Activated T-helper 1 cell treated with anti-CD3 and anti-CD28 coated beads, Interleukin-12 subunit alpha, Interleukin-12 subunit beta, Interleukin-2, Interleukin-4 antibody, amounts not matched to agents 30 ng/mL and 10 ng/mL and 1 ng/mL, durations not matched to agents 14 hours and 24 hours and 36 hours (primary cell): ENCODE measurements around the gene PDXK. TPM values are rescaled to one million over a fixed set of nuclear protein-coding genes. Genes with fewer than 3 reads are reported as not detected.

Source experiments
- DNase-seq: peaks from one replicate; pipeline ENCODE4 v3.0.0; 2021; ENCODE audit warnings: low spot score
- H3K27ac Mint-ChIP-seq: one replicate; pipeline ENCODE4 v1.8.0; 2021; ENCODE audit warnings: mild to moderate bottlenecking, mixed read lengths
- H3K27me3 Mint-ChIP-seq: one replicate; pipeline ENCODE4 v1.8.0; 2022; ENCODE audit warnings: mild to moderate bottlenecking, moderate library complexity, mixed read lengths; ENCODE audit not compliant: insufficient read depth
- H3K36me3 Mint-ChIP-seq: one replicate; pipeline ENCODE4 v1.8.0; 2021; ENCODE audit warnings: low read depth, mixed read lengths
- H3K4me1 Mint-ChIP-seq: one replicate; pipeline ENCODE4 v1.8.0; 2021; ENCODE audit warnings: low read depth, mixed read lengths
- H3K4me3 Mint-ChIP-seq: one replicate; pipeline ENCODE4 v1.8.0; 2021; ENCODE audit warnings: mild to moderate bottlenecking, moderate library complexity, mixed read lengths
- H3K9me3 Mint-ChIP-seq: one replicate; pipeline ENCODE4 v1.8.0; 2021; ENCODE audit warnings: mixed read lengths
- intact Hi-C: fragments of 100-400 bp; cut with micrococcal nuclease; formaldehyde crosslinking; loops from one replicate; pipeline ENCODE4 v1.15.1; 2024
- total RNA-seq: library from RNA; stranded (reverse); gene quantifications from 2 replicates; pipeline ENCODE4 v1.2.3, GENCODE V29; 2022

Gene PDXK
- total RNA-seq, 1 donor from 2014 or later: 123 TPM

GRCh38 chr21:43769325-43769958 is 50.5 kb downstream of the PDXK start:
- H3K4me1 Mint-ChIP-seq: peaks cover 14% of the 10 kb centered on the region
- DNase-seq: no peak
- intact Hi-C loops: no loop called here
- no peaks in the 10 kb centered on the region for H3K27me3 Mint-ChIP-seq
- H3K9me3 Mint-ChIP-seq: peaks cover 7% of the 10 kb centered on the region
- peaks cover 24% of the 10 kb centered on the region for H3K36me3 Mint-ChIP-seq
- no peak overlapping the region for H3K27ac Mint-ChIP-seq
- H3K4me3 Mint-ChIP-seq: no peak overlapping the region

GRCh38 chr21:43770066-43770655 is 51.2 kb downstream of the PDXK start:
- DNase-seq: no peak
- Mint-ChIP-seq H3K4me1 (peaks cover 19% of the 10 kb centered on the region), H3K27ac (no peak overlapping the region), H3K36me3 (peaks cover 24% of the 10 kb centered on the region), H3K9me3 (peaks cover 7% of the 10 kb centered on the region), H3K27me3 (no peaks in the 10 kb centered on the region), H3K4me3 (no peak overlapping the region)
- intact Hi-C loops: no loop called here

DNA sequence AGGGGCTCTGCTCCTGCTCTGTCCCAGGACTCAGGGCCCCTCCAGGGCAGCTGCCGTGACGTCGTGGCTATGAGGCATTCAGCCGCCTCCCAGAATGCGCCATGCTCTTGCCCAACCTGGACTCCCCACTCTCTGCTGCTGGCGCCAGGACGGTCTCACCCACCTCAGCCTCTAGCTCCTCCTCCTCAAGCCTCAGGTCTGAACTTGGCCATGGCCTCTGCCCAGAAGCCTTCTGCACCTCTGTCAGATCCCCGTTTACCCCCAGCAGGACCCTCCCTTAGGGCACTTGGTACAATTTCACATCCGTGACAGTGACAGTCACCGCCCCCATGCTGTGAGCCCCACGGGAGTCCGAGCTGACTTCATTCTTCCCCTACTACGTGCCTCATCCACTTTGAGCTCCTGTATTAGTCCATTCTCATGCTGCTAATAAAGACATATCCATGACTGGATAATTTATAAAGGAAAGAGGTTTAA is 52.3 kb downstream of the PDXK start:
- intact Hi-C loops: no loop called here

DNA sequence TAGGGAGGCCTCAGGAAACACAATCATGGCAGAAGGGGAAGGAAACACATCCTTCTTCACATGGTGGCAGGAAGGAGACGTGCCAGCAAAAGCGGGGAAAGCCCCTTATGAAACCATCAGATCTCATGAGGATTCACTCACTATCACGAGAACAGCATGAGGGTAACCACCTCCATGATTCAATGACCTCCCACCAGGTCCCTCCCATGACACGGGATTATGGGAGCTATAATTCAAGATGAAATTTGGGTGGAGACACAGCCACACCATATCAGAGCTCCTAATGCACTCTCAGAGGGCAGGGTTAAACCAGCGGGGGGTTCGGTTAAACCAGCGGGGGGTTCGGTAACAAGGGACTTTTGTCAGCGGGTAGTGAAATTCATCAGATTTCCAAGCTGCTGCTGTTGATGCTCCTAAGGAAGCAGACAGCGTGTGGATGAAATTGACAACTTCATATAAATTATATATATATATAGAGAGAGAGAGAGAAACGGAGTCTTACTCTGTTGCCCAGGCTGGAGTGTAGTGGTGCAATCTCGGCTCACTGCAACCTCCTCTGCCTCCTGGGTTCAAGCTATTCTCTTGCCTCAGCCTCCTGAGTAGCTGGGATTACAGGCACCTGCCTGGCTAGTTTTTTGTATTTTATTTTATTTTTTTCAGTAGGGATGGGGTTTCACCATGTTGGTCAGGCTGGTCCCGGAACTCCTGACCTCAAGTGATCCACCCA is 52.9 kb downstream of the PDXK start:
- Mint-ChIP-seq H3K27ac (no peak overlapping the region), H3K4me3 (no peak overlapping the region), H3K27me3 (no peaks in the 10 kb centered on the region), H3K36me3 (peaks cover 27% of the 10 kb centered on the region), H3K9me3 (peaks cover 7% of the 10 kb centered on the region), H3K4me1 (peaks cover 24% of the 10 kb centered on the region)
- no peak for DNase-seq
- intact Hi-C loops: no loop called here

More for the DNA sequence above, 52.3 kb downstream of the PDXK start:
- DNase-seq: no peak
- Mint-ChIP-seq H3K9me3 (peaks cover 7% of the 10 kb centered on the region), H3K36me3 (peaks cover 27% of the 10 kb centered on the region), H3K4me3 (no peak overlapping the region), H3K27me3 (no peaks in the 10 kb centered on the region), H3K4me1 (peaks cover 24% of the 10 kb centered on the region), H3K27ac (no peak overlapping the region)

GRCh38 chr21:43772425-43772821 is 53.5 kb downstream of the PDXK start:
- Mint-ChIP-seq H3K4me3 (no peak overlapping the region), H3K36me3 (peaks cover 27% of the 10 kb centered on the region), H3K4me1 (peaks cover 26% of the 10 kb centered on the region), H3K27me3 (no peaks in the 10 kb centered on the region), H3K9me3 (peaks cover 7% of the 10 kb centered on the region), H3K27ac (no peak overlapping the region)
- intact Hi-C loops: no loop called here
- DNase-seq: no peak

GRCh38 chr21:43774163-43774562 is 55.2 kb downstream of the PDXK start:
- Mint-ChIP-seq H3K9me3 (peaks cover 7% of the 10 kb centered on the region), H3K36me3 (peaks cover 27% of the 10 kb centered on the region), H3K4me1 (peaks cover 40% of the 10 kb centered on the region), H3K4me3 (peak overlapping the region; percentile 96), H3K27ac (no peak overlapping the region), H3K27me3 (no peaks in the 10 kb centered on the region)
- intact Hi-C loops: no loop called here
- no peak for DNase-seq

GRCh38 chr21:43775190-43775589 is 56.3 kb downstream of the PDXK start:
- Mint-ChIP-seq H3K4me1 (peaks cover 43% of the 10 kb centered on the region), H3K36me3 (peaks cover 27% of the 10 kb centered on the region), H3K27ac (peak overlapping the region; percentile 80), H3K4me3 (peak overlapping the region; percentile 96), H3K27me3 (no peaks in the 10 kb centered on the region), H3K9me3 (peaks cover 7% of the 10 kb centered on the region)
- intact Hi-C loops: loop anchor here (5.0 kb wide), 1 partner anchor 113 kb away; no protein-coding TSS in a partner anchor
- DNase-seq: no peak

GRCh38 chr21:43775795-43776430 is 57.0 kb downstream of the PDXK start, which contains the start of gene CSTB:
Gene CSTB (minus strand): TSS chr21:43776308. CDS start chr21:43776269, 39 bp downstream.
- Mint-ChIP-seq H3K4me1 (peaks cover 43% of the 10 kb centered on the region), H3K4me3 (peak within 1 kb of the TSS; percentile 96), H3K9me3 (peaks cover 7% of the 10 kb centered on the region)

GRCh38 chr21:43777953-43778352 is 59.0 kb downstream of the PDXK start:
- DNase-seq: no peak
- Mint-ChIP-seq H3K27me3 (no peaks in the 10 kb centered on the region), H3K36me3 (peaks cover 17% of the 10 kb centered on the region), H3K9me3 (no peaks in the 10 kb centered on the region), H3K27ac (peak overlapping the region; percentile 93), H3K4me3 (peak overlapping the region; percentile 87), H3K4me1 (peaks cover 56% of the 10 kb centered on the region)
- intact Hi-C loops: loop anchor here (2.0 to 5.0 kb wide), 2 partner anchors 59 to 116 kb away; partner anchors contain the start of gene PDXK

More at GRCh38 chr21:43775795-43776430, 57.0 kb downstream of the PDXK start, which contains the start of gene CSTB:
- peak within 1 kb of the TSS; percentile 80 for H3K27ac Mint-ChIP-seq
- H3K27me3 Mint-ChIP-seq: no peaks in the 10 kb centered on the region
- peaks cover 27% of the 10 kb centered on the region for H3K36me3 Mint-ChIP-seq
- intact Hi-C loops: loop anchor here (1.0 to 5.0 kb wide), 3 partner anchors 13 to 114 kb away; partner anchors contain the start of genes PDXK and RRP1
- DNase-seq: peak; percentile 83

DNA sequence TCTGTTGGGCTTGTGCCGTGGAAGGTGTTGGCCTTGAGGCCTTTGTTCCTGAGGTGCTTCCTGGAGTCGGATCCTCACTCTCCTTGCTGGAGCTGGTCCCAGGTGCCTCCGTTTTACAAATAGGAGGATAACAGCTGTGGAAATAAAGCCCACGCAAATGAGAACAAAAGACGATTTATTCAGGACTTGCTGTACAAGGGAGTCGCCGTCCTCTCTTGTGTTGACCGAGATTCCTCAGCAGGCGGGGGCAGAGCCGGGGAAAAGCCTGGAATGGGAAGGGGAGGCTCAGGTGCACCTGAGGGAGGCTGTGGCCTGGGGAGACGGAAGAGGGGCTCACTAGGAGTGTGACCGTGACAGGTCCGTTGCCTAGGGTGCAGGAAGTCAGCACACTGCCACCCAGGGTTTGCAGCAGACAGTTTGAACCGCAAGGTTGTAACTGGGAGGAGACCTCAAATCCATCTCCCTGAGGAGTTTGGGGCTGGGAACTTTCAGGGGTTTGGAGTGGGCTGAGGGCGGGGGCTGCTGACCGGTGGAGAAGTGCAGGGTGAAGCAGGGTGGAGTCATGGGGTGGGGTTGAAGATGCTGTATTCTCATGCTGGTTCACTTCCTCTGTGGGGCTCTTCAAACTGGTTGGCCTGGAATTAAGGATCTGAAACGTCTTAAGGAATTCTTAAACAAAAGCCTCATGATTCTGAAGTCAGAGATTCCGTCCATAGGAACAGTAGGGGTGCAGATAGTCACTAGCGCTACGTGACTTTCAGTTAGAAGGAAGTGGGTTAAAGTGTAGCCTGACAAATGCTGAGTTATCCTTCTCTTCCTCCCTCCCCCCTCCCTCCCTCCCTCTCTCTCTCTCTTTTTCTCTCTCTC is 59.8 kb downstream of the PDXK start:
- Mint-ChIP-seq H3K27me3 (no peaks in the 10 kb centered on the region), H3K9me3 (no peaks in the 10 kb centered on the region), H3K36me3 (peaks cover 9% of the 10 kb centered on the region), H3K27ac (peak overlapping the region; percentile 93), H3K4me3 (peak overlapping the region; percentile 69), H3K4me1 (peaks cover 57% of the 10 kb centered on the region)
- intact Hi-C loops: loop anchor here (5.0 kb wide), 1 partner anchor 116 kb away; no protein-coding TSS in a partner anchor
- no peak for DNase-seq

DNA sequence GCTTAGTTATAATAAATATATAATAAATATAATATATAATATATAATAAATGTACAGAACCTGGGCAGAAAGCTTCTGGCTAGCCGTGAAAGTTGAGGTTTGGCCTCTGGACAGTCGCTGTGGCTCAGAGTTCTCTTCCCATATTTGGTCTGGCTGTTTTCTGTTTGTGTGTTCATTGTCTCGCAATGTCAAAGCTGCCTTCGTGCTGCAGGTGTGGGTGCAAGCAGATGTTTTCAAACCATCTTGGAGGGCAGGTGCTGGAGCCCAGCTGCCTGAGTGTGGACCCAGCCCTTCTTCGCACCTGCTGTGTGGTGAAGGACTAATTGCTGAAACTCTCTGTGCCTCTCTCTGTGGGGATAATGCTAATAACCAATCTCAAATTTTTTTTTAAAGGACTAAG is 60.7 kb downstream of the PDXK start:
- peaks cover 5% of the 10 kb centered on the region for H3K36me3 Mint-ChIP-seq
- intact Hi-C loops: loop anchor here (5.0 kb wide), 1 partner anchor 117 kb away; no protein-coding TSS in a partner anchor
- H3K9me3 Mint-ChIP-seq: no peaks in the 10 kb centered on the region
- peaks cover 57% of the 10 kb centered on the region for H3K4me1 Mint-ChIP-seq
- no peak for DNase-seq
- H3K4me3 Mint-ChIP-seq: no peak overlapping the region
- no peaks in the 10 kb centered on the region for H3K27me3 Mint-ChIP-seq
- peak overlapping the region; percentile 58 for H3K27ac Mint-ChIP-seq

DNA sequence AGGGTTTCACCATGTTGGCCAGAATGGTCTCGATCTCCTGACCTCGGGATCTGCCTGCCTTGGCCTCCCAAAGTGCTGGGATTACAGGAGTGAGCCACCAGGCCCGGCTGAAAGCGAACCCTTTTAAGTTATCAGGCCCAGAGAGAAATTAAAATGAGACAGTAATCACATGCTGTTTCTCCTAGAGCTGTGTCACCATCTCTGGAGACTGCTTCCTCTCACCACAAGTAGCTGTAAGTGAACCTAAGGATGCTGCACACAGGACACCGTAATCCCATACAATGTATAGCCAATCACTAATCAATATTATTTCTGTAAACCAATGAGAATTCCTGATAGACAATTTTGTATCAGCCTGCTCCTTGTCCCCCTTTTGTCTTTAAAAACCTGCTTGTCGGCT is 62.9 kb downstream of the PDXK start:
- Mint-ChIP-seq H3K27me3 (no peaks in the 10 kb centered on the region), H3K36me3 (peaks cover 2% of the 10 kb centered on the region), H3K4me3 (no peak overlapping the region), H3K9me3 (no peaks in the 10 kb centered on the region), H3K27ac (no peak overlapping the region), H3K4me1 (peaks cover 49% of the 10 kb centered on the region)
- no peak for DNase-seq
- intact Hi-C loops: no loop called here
